MM.1S (cell line): Measurements from ENCODE around the gene GAB3.

Experiments
- DNase-seq: peaks from one replicate; pipeline ENCODE4 v3.0.0-alpha.2; 2015
- H2AFZ ChIP-seq: fragments of 300-600 bp; sonication (generic); 2 replicates; pipeline ENCODE4 v1.6.0; 2016; ENCODE audit warnings: antibody characterized with exemption, low read length
- H3F3A ChIP-seq: fragments of 300-600 bp; sonication (generic); 2 replicates; pipeline ENCODE4 v1.6.1; 2016; ENCODE audit warnings: mild to moderate bottlenecking, antibody characterized with exemption, low read length, moderate library complexity, mixed read lengths; ENCODE audit not compliant: insufficient read depth
- H3K27ac ChIP-seq: fragments of 300-600 bp; sonication (generic); 2 replicates; pipeline ENCODE4 v1.5.1; 2016; ENCODE audit warnings: mild to moderate bottlenecking, low read length
- H3K27me3 ChIP-seq: fragments of 300-600 bp; sonication (generic); replicated peaks from 2 replicates; pipeline ENCODE4 v1.6.0; 2016; ENCODE audit warnings: low read length; ENCODE audit not compliant: insufficient read depth
- H3K36me3 ChIP-seq: fragments of 300-600 bp; sonication (generic); replicated peaks from 2 replicates; pipeline ENCODE4 v1.6.1; 2016; ENCODE audit warnings: mild to moderate bottlenecking, low read length, mixed read lengths; ENCODE audit not compliant: insufficient read depth
- H3K4me1 ChIP-seq: fragments of 300-600 bp; sonication (generic); 2 replicates; pipeline ENCODE4 v1.6.1; 2016; ENCODE audit warnings: low read length, mixed read lengths
- H3K4me2 ChIP-seq: fragments of 300-600 bp; sonication (generic); 2 replicates; pipeline ENCODE4 v1.6.0; 2016; ENCODE audit warnings: low read depth, low read length
- H3K4me3 ChIP-seq: fragments of 300-600 bp; sonication (generic); 2 replicates; pipeline ENCODE4 v1.5.1; 2016; ENCODE audit warnings: low read length, mixed read lengths
- H3K79me2 ChIP-seq: fragments of 300-600 bp; sonication (generic); 2 replicates; pipeline ENCODE4 v1.6.1; 2016; ENCODE audit warnings: mixed run types, low read length, mixed read lengths
- H3K9ac ChIP-seq: fragments of 300-600 bp; sonication (generic); 2 replicates; pipeline ENCODE4 v1.6.1; 2016; ENCODE audit warnings: low read length, mixed read lengths
- H3K9me2 ChIP-seq: fragments of 300-600 bp; sonication (generic); replicated peaks from 2 replicates; pipeline ENCODE4 v1.6.1; 2016; ENCODE audit warnings: mild to moderate bottlenecking, low read length, mixed read lengths; ENCODE audit not compliant: insufficient read depth
- H3K9me3 ChIP-seq: fragments of 300-600 bp; sonication (generic); replicated peaks from 2 replicates; pipeline ENCODE4 v1.6.1; 2016; ENCODE audit warnings: mild to moderate bottlenecking, low read length, mixed read lengths; ENCODE audit not compliant: insufficient read depth
- H4K20me1 ChIP-seq: fragments of 300-600 bp; sonication (generic); 2 replicates; pipeline ENCODE4 v1.6.1; 2016; ENCODE audit warnings: mild to moderate bottlenecking, low read length, moderate library complexity, mixed read lengths; ENCODE audit not compliant: insufficient read depth
- EZH2 ChIP-seq: fragments of 300-600 bp; sonication (generic); optimal IDR thresholded peaks from 2 replicates; pipeline ENCODE3; 2017; ENCODE audit warnings: low read depth, mild to moderate bottlenecking, antibody characterized with exemption, low read length, mixed read lengths
- EZH2phosphoT487 ChIP-seq: fragments of 300-600 bp; sonication (generic); IDR thresholded peaks from 2 replicates; pipeline ENCODE4 v1.6.1; 2018; ENCODE audit warnings: antibody characterized with exemption, low read length
- TF ChIP-seq, protein P1 (sequence below): fragments of 300-600 bp; sonication (generic); IDR thresholded peaks from 2 replicates; pipeline ENCODE4 v1.5.1; 2016; ENCODE audit warnings: antibody characterized with exemption, low read length, mixed read lengths

Gene GAB3

DNA sequence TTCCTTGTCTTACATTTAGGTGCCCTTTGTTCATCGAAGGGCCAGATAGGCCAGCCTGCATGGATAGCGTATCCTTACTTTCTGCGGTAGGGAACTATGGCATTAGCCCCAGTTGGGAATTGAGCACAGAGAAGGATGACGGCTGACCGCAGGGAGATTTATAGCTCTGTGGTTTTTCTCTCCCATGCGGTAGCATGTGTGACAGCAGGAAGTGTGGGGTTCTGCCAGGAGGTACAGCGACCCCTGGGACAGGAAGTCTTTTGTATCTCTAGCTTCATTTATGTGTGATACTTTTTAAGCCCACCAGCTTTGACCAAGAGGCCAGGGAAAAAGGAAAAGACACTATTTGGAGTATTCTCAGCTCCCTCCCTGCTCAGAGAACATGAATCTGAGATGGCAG, 33.1 kb downstream of the GAB3 start:
- no peak for DNase-seq

DNA sequence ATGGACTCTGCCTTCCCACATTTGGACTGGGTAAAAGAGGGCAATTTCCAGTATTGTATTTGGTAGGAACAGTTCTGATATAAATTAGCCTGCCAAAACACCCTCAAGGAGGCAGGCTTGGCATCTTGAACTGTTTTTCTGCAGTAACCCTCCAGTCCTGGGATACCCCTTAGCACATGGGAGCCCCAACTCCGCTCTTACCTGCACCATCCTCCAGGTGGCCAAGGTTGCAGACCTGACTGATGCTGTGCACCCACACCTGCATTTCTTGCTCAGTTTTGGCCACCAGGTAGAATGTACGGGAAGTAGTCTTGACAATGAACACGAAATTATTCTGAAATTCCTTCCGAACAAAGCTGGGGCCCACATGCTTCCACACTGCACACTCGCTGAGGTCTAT, 35.1 kb downstream of the GAB3 start:
- no peak overlapping the region for H3K9ac ChIP-seq
- H3F3A ChIP-seq, result peaks cover 11% of the 10 kb centered on the region; the same call in 1 of the 2 replicates
- H3K79me2 ChIP-seq, result no peaks in the 10 kb centered on the region
- no peak overlapping the region for H3K4me3 ChIP-seq
- TF ChIP-seq EZH2phosphoT487 (no peak), EZH2 (no peak)
- TF ChIP-seq, protein P1, sequence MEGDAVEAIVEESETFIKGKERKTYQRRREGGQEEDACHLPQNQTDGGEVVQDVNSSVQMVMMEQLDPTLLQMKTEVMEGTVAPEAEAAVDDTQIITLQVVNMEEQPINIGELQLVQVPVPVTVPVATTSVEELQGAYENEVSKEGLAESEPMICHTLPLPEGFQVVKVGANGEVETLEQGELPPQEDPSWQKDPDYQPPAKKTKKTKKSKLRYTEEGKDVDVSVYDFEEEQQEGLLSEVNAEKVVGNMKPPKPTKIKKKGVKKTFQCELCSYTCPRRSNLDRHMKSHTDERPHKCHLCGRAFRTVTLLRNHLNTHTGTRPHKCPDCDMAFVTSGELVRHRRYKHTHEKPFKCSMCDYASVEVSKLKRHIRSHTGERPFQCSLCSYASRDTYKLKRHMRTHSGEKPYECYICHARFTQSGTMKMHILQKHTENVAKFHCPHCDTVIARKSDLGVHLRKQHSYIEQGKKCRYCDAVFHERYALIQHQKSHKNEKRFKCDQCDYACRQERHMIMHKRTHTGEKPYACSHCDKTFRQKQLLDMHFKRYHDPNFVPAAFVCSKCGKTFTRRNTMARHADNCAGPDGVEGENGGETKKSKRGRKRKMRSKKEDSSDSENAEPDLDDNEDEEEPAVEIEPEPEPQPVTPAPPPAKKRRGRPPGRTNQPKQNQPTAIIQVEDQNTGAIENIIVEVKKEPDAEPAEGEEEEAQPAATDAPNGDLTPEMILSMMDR, result no peak
- H3K36me3 ChIP-seq, result no peaks in the 10 kb centered on the region
- no peak overlapping the region for H3K4me2 ChIP-seq
- no peak overlapping the region for H2AFZ ChIP-seq
- H4K20me1 ChIP-seq, result no peaks in the 10 kb centered on the region
- H3K9me2 ChIP-seq, result no peaks in the 10 kb centered on the region
- no peak for DNase-seq
- H3K4me1 ChIP-seq, result peaks cover 19% of the 10 kb centered on the region
- no peaks in the 10 kb centered on the region for H3K27me3 ChIP-seq
- H3K9me3 ChIP-seq, result no peaks in the 10 kb centered on the region
- no peak overlapping the region for H3K27ac ChIP-seq

More for the DNA sequence above, 33.1 kb downstream of the GAB3 start:
- peaks cover 11% of the 10 kb centered on the region for H3K4me1 ChIP-seq
- H3K9me3 ChIP-seq, result no peaks in the 10 kb centered on the region
- no peaks in the 10 kb centered on the region for H3K9me2 ChIP-seq
- no peaks in the 10 kb centered on the region for H4K20me1 ChIP-seq
- H3K4me3 ChIP-seq, result no peak overlapping the region
- H3K4me2 ChIP-seq, result no peak overlapping the region
- H3K27ac ChIP-seq, result no peak overlapping the region
- no peak overlapping the region for H2AFZ ChIP-seq
- no peaks in the 10 kb centered on the region for H3K27me3 ChIP-seq
- TF ChIP-seq, protein P1, result no peak
- TF ChIP-seq EZH2phosphoT487, result no peak
- no peak for TF ChIP-seq EZH2
- H3K36me3 ChIP-seq, result no peaks in the 10 kb centered on the region
- no peak overlapping the region for H3K9ac ChIP-seq
- H3K79me2 ChIP-seq, result no peaks in the 10 kb centered on the region
- H3F3A ChIP-seq, result peaks cover 6% of the 10 kb centered on the region; the same call in 1 of the 2 replicates

DNA sequence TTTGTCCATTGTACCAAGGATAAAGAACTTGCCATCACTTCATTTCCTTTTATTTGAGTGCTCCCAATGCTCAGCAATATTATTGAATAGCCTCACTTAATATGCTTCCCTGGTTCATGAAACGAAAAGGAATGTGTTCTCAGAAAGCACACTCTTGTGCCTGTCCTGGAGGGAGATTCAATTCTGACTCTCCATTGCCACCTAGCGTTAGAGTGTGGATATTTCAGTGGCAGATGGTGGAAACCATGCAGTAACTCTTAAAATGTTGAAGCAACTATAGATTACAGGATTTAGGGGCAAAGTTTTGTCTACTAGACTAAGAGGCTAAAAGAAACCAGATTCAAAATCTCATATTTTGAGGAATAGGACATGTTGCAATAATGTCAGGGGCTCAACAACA, 36.0 kb downstream of the GAB3 start:
- Histone ChIP-seq H3K4me2 (no peak overlapping the region), H2AFZ (no peak overlapping the region), H3K9ac (no peak overlapping the region), H3K4me3 (no peak overlapping the region), H3K9me3 (no peaks in the 10 kb centered on the region), H3F3A (peaks cover 11% of the 10 kb centered on the region; the same call in 1 of the 2 replicates), H3K36me3 (no peaks in the 10 kb centered on the region), H3K27ac (no peak overlapping the region), H3K4me1 (peaks cover 19% of the 10 kb centered on the region), H3K79me2 (no peaks in the 10 kb centered on the region), H3K9me2 (no peaks in the 10 kb centered on the region), H3K27me3 (no peaks in the 10 kb centered on the region), H4K20me1 (no peaks in the 10 kb centered on the region)
- peak; percentile 55 for DNase-seq
- TF ChIP-seq, protein P1, result peak; percentile 81
- no peak for TF ChIP-seq EZH2phosphoT487
